GM23338 (cell line): ENCODE data around the gene SHC4. TPM values are rescaled to one million over a fixed set of nuclear protein-coding genes. Genes with fewer than 3 reads are reported as not detected.

ENCODE experiments used
- ATAC-seq: fragments of 200-7000 bp; cut with Tn5 transposase; 3 replicates; pipeline ENCODE4 v1.9.1; 2020
- DNase-seq: peaks from one replicate; pipeline ENCODE4 v3.0.0-alpha.2; 2015; ENCODE audit warnings: low spot score
- H2AFZ ChIP-seq: fragments of 200-600 bp; sonication (generic); 2 replicates; pipeline ENCODE4 v1.8.0; 2016; ENCODE audit warnings: antibody characterized with exemption, mild to moderate bottlenecking, moderate library complexity
- H3F3A ChIP-seq: fragments of 200-600 bp; sonication (generic); replicated peaks from 2 replicates; pipeline ENCODE4 v1.8.0; 2017; ENCODE audit warnings: antibody characterized with exemption, mixed run types, low read depth
- H3K27ac ChIP-seq: fragments of 200-600 bp; sonication (generic); 2 replicates; pipeline ENCODE4 v1.6.1; 2016; ENCODE audit warnings: low read depth
- H3K27me3 ChIP-seq: fragments of 200-600 bp; sonication (generic); 2 replicates; pipeline ENCODE4 v1.8.0; 2016; ENCODE audit warnings: mild to moderate bottlenecking, mixed run types, moderate library complexity; ENCODE audit not compliant: insufficient read depth
- H3K36me3 ChIP-seq: fragments of 200-600 bp; sonication (generic); 2 replicates; pipeline ENCODE4 v1.8.0; 2016; ENCODE audit warnings: mild to moderate bottlenecking; ENCODE audit not compliant: insufficient read depth
- H3K4me1 ChIP-seq: fragments of 200-600 bp; sonication (generic); 2 replicates; pipeline ENCODE4 v1.8.0; 2016; ENCODE audit warnings: mild to moderate bottlenecking, moderate library complexity; ENCODE audit not compliant: insufficient read depth
- H3K4me2 ChIP-seq: fragments of 200-600 bp; sonication (generic); 2 replicates; pipeline ENCODE4 v1.7.1; 2017; ENCODE audit warnings: mixed run types
- H3K4me3 ChIP-seq: fragments of 200-600 bp; sonication (generic); 2 replicates; pipeline ENCODE4 v1.6.1; 2016; ENCODE audit warnings: mixed run types
- H3K79me2 ChIP-seq: fragments of 200-600 bp; sonication (generic); replicated peaks from 2 replicates; pipeline ENCODE4 v1.8.0; 2017; ENCODE audit warnings: mild to moderate bottlenecking; ENCODE audit not compliant: insufficient read depth
- H3K9me2 ChIP-seq: fragments of 200-600 bp; sonication (generic); 2 replicates; pipeline ENCODE4 v1.8.0; 2017; ENCODE audit not compliant: insufficient read depth
- H4K20me1 ChIP-seq: fragments of 200-600 bp; sonication (generic); replicated peaks from 2 replicates; pipeline ENCODE4 v1.8.0; 2017; ENCODE audit warnings: mild to moderate bottlenecking; ENCODE audit not compliant: insufficient read depth
- H3K27ac Mint-ChIP-seq: 2 replicates; pipeline ENCODE4 v1.8.0; 2020; ENCODE audit warnings: inconsistent platforms, mild to moderate bottlenecking, moderate library complexity, mixed read lengths
- H3K27me3 Mint-ChIP-seq: 3 replicates; pipeline ENCODE4 v1.8.0; 2022; ENCODE audit warnings: low read depth, mild to moderate bottlenecking, moderate library complexity, mixed read lengths, inconsistent platforms; ENCODE audit not compliant: insufficient read depth, poor library complexity
- H3K36me3 Mint-ChIP-seq: 3 replicates; pipeline ENCODE4 v1.8.0; 2021; ENCODE audit warnings: low read depth, mild to moderate bottlenecking, inconsistent platforms, moderate library complexity, mixed read lengths
- H3K4me1 Mint-ChIP-seq: 3 replicates; pipeline ENCODE4 v1.8.0; 2020; ENCODE audit warnings: mild to moderate bottlenecking, inconsistent platforms, mixed read lengths
- H3K4me3 Mint-ChIP-seq: 3 replicates; pipeline ENCODE4 v1.8.0; 2021; ENCODE audit warnings: moderate library complexity, mild to moderate bottlenecking, inconsistent platforms, mixed read lengths
- H3K9me3 Mint-ChIP-seq: 3 replicates; pipeline ENCODE4 v1.8.0; 2020; ENCODE audit warnings: moderate library complexity, mild to moderate bottlenecking, inconsistent platforms, mixed read lengths
- CREB1 ChIP-seq: fragments of 250-450 bp; sonication (Bioruptor Pico); IDR thresholded peaks from 2 replicates; pipeline ENCODE4 v1.5.0; 2020; ENCODE audit warnings: low read depth, mild to moderate bottlenecking, moderate library complexity
- EZH2 ChIP-seq: fragments of 200-600 bp; sonication (generic); IDR thresholded peaks from one replicate; pipeline ENCODE4 v1.8.0; 2017; ENCODE audit warnings: antibody characterized with exemption, mild to moderate bottlenecking, low read depth; ENCODE audit not compliant: unreplicated experiment
- EZH2phosphoT487 ChIP-seq: fragments of 200-600 bp; sonication (generic); IDR thresholded peaks from one replicate; pipeline ENCODE4 v1.8.1; 2018; ENCODE audit warnings: antibody characterized with exemption; ENCODE audit not compliant: unreplicated experiment
- JUNB ChIP-seq: IDR thresholded peaks from one replicate; pipeline ENCODE4 v1.6.1; 2016; ENCODE audit warnings: antibody characterized with exemption; ENCODE audit not compliant: unreplicated experiment
- NANOG ChIP-seq: IDR thresholded peaks from 2 replicates; pipeline ENCODE4 v1.6.1; 2016; ENCODE audit warnings: antibody characterized with exemption, borderline replicate concordance
- POLR2AphosphoS5 ChIP-seq: IDR thresholded peaks from 2 replicates; pipeline ENCODE4 v1.6.1; 2016; ENCODE audit warnings: antibody characterized with exemption, low read depth
- STAT1 ChIP-seq: IDR thresholded peaks from one replicate; pipeline ENCODE4 v1.6.1; 2016; ENCODE audit warnings: antibody characterized with exemption; ENCODE audit not compliant: unreplicated experiment
- ZNF114 ChIP-seq: fragments of 250-450 bp; sonication (Bioruptor Pico); IDR thresholded peaks from 2 replicates; pipeline ENCODE4 v1.5.0; 2020; ENCODE audit warnings: mild to moderate bottlenecking, moderate library complexity
- ZNF331 ChIP-seq: fragments of 250-450 bp; sonication (Bioruptor Pico); IDR thresholded peaks from 2 replicates; pipeline ENCODE4 v1.5.0; 2020; ENCODE audit warnings: low read depth, mild to moderate bottlenecking, moderate library complexity
- polyA plus RNA-seq: library from polyadenylated mRNA; unstranded; fragments of >200 nt; fragmentation: Nextera tagmentation; extraction: Ambion mirVana; gene quantifications from 2 replicates; pipeline ENCODE4 v1.2.1, GENCODE V29; 2016
- total RNA-seq: library from RNA; depleted of rRNA; stranded (reverse); fragments of >200 nt; shearing (Covaris generic); gene quantifications from 2 replicates; pipeline ENCODE4 v1.2.3, GENCODE V29; 2014
- TF ChIP-seq, protein P1 (sequence below): IDR thresholded peaks from 2 replicates; pipeline ENCODE4 v1.6.1; 2016; ENCODE audit warnings: antibody characterized with exemption
- TF ChIP-seq, protein P2 (sequence below): fragments of 250-450 bp; sonication (Bioruptor Pico); IDR thresholded peaks from 2 replicates; pipeline ENCODE4 v1.5.0; 2020; ENCODE audit warnings: mild to moderate bottlenecking, moderate library complexity
- TF ChIP-seq, protein P3 (sequence below): IDR thresholded peaks from one replicate; pipeline ENCODE4 v1.6.1; 2018; ENCODE audit warnings: antibody characterized with exemption; ENCODE audit not compliant: unreplicated experiment
- TF ChIP-seq, protein P4 (sequence below), 2 experiments: fragments of 200-600 bp in 1 of 2; sonication (generic) in 1 of 2; conservative IDR thresholded peaks; 2 replicates each; pipeline versions ENCODE4 v1.5.1 to v1.6.1; 2016 to 2017; ENCODE audit warnings: antibody characterized with exemption in 2 of 2, low read depth in 2 of 2, mild to moderate bottlenecking in 2 of 2, moderate library complexity in 1 of 2

The SHC4 gene
- total and polyA plus RNA-seq, 2 experiments from 2014 or later, result 0.21 to 0.32 TPM

DNA sequence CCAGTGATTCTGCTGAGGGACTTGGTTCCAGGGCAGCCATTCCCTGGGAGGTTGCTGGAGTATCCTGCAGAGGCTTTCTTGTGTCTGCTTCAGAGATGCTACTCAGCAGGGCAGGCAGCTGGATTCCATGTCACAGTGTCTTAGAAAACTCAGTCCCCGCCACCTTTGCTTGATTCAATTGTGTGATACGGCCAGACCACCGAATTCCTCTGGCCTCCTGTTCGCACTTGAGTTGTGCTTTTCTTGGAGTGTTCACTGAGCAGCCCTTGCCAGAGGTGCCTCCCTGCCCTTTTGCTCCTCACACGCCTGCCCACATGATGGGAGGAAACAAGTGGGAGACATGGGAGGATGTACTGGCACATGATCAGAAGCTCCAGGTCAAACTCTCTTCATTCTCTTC is 19.6 kb upstream of the SHC4 start:
- Histone ChIP-seq H2AFZ (no peak overlapping the region), H3K4me3 (no peak overlapping the region), H3K27ac (no peak overlapping the region), H3K79me2 (no peaks in the 10 kb centered on the region), H3K4me2 (no peak overlapping the region), H3K27me3 (no peaks in the 10 kb centered on the region), H4K20me1 (no peaks in the 10 kb centered on the region), H3K9me2 (no peaks in the 10 kb centered on the region), H3K4me1 (peaks cover 14% of the 10 kb centered on the region), H3F3A (no peaks in the 10 kb centered on the region), H3K36me3 (no peaks in the 10 kb centered on the region)
- H3K4me1 Mint-ChIP-seq, result peaks cover 15% of the 10 kb centered on the region
- H3K36me3 Mint-ChIP-seq, result no peaks in the 10 kb centered on the region
- no peak overlapping the region for H3K4me3 Mint-ChIP-seq
- H3K27me3 Mint-ChIP-seq, result no peaks in the 10 kb centered on the region
- ATAC-seq, result no peak
- DNase-seq, result no peak
- no peak overlapping the region for H3K27ac Mint-ChIP-seq
- no peaks in the 10 kb centered on the region for H3K9me3 Mint-ChIP-seq
- TF ChIP-seq JUNB (no peak), POLR2AphosphoS5 (no peak), STAT1 (no peak), EZH2phosphoT487 (no peak), ZNF114 (CRISPR knock-in tag) (no peak), ZNF331 (CRISPR knock-in tag) (no peak), EZH2 (no peak), CREB1 (CRISPR knock-in tag) (no peak), NANOG (no peak)
- TF ChIP-seq, protein P1, sequence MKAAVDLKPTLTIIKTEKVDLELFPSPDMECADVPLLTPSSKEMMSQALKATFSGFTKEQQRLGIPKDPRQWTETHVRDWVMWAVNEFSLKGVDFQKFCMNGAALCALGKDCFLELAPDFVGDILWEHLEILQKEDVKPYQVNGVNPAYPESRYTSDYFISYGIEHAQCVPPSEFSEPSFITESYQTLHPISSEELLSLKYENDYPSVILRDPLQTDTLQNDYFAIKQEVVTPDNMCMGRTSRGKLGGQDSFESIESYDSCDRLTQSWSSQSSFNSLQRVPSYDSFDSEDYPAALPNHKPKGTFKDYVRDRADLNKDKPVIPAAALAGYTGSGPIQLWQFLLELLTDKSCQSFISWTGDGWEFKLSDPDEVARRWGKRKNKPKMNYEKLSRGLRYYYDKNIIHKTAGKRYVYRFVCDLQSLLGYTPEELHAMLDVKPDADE, result no peak
- TF ChIP-seq, protein P2, sequence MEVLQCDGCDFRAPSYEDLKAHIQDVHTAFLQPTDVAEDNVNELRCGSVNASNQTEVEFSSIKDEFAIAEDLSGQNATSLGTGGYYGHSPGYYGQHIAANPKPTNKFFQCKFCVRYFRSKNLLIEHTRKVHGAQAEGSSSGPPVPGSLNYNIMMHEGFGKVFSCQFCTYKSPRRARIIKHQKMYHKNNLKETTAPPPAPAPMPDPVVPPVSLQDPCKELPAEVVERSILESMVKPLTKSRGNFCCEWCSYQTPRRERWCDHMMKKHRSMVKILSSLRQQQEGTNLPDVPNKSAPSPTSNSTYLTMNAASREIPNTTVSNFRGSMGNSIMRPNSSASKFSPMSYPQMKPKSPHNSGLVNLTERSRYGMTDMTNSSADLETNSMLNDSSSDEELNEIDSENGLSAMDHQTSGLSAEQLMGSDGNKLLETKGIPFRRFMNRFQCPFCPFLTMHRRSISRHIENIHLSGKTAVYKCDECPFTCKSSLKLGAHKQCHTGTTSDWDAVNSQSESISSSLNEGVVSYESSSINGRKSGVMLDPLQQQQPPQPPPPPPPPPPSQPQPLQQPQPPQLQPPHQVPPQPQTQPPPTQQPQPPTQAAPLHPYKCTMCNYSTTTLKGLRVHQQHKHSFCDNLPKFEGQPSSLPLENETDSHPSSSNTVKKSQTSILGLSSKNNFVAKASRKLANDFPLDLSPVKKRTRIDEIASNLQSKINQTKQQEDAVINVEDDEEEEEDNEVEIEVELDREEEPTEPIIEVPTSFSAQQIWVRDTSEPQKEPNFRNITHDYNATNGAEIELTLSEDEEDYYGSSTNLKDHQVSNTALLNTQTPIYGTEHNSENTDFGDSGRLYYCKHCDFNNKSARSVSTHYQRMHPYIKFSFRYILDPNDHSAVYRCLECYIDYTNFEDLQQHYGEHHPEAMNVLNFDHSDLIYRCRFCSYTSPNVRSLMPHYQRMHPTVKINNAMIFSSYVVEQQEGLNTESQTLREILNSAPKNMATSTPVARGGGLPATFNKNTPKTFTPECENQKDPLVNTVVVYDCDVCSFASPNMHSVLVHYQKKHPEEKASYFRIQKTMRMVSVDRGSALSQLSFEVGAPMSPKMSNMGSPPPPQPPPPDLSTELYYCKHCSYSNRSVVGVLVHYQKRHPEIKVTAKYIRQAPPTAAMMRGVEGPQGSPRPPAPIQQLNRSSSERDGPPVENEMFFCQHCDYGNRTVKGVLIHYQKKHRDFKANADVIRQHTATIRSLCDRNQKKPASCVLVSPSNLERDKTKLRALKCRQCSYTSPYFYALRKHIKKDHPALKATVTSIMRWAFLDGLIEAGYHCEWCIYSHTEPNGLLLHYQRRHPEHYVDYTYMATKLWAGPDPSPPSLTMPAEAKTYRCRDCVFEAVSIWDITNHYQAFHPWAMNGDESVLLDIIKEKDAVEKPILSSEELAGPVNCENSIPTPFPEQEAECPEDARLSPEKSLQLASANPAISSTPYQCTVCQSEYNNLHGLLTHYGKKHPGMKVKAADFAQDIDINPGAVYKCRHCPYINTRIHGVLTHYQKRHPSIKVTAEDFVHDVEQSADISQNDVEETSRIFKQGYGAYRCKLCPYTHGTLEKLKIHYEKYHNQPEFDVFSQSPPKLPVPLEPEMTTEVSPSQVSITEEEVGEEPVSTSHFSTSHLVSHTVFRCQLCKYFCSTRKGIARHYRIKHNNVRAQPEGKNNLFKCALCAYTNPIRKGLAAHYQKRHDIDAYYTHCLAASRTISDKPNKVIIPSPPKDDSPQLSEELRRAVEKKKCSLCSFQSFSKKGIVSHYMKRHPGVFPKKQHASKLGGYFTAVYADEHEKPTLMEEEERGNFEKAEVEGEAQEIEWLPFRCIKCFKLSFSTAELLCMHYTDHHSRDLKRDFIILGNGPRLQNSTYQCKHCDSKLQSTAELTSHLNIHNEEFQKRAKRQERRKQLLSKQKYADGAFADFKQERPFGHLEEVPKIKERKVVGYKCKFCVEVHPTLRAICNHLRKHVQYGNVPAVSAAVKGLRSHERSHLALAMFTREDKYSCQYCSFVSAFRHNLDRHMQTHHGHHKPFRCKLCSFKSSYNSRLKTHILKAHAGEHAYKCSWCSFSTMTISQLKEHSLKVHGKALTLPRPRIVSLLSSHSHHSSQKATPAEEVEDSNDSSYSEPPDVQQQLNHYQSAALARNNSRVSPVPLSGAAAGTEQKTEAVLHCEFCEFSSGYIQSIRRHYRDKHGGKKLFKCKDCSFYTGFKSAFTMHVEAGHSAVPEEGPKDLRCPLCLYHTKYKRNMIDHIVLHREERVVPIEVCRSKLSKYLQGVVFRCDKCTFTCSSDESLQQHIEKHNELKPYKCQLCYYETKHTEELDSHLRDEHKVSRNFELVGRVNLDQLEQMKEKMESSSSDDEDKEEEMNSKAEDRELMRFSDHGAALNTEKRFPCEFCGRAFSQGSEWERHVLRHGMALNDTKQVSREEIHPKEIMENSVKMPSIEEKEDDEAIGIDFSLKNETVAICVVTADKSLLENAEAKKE (CRISPR knock-in tag), result no peak
- TF ChIP-seq, protein P3, sequence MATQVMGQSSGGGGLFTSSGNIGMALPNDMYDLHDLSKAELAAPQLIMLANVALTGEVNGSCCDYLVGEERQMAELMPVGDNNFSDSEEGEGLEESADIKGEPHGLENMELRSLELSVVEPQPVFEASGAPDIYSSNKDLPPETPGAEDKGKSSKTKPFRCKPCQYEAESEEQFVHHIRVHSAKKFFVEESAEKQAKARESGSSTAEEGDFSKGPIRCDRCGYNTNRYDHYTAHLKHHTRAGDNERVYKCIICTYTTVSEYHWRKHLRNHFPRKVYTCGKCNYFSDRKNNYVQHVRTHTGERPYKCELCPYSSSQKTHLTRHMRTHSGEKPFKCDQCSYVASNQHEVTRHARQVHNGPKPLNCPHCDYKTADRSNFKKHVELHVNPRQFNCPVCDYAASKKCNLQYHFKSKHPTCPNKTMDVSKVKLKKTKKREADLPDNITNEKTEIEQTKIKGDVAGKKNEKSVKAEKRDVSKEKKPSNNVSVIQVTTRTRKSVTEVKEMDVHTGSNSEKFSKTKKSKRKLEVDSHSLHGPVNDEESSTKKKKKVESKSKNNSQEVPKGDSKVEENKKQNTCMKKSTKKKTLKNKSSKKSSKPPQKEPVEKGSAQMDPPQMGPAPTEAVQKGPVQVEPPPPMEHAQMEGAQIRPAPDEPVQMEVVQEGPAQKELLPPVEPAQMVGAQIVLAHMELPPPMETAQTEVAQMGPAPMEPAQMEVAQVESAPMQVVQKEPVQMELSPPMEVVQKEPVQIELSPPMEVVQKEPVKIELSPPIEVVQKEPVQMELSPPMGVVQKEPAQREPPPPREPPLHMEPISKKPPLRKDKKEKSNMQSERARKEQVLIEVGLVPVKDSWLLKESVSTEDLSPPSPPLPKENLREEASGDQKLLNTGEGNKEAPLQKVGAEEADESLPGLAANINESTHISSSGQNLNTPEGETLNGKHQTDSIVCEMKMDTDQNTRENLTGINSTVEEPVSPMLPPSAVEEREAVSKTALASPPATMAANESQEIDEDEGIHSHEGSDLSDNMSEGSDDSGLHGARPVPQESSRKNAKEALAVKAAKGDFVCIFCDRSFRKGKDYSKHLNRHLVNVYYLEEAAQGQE, result no peak
- TF ChIP-seq, protein P4, sequence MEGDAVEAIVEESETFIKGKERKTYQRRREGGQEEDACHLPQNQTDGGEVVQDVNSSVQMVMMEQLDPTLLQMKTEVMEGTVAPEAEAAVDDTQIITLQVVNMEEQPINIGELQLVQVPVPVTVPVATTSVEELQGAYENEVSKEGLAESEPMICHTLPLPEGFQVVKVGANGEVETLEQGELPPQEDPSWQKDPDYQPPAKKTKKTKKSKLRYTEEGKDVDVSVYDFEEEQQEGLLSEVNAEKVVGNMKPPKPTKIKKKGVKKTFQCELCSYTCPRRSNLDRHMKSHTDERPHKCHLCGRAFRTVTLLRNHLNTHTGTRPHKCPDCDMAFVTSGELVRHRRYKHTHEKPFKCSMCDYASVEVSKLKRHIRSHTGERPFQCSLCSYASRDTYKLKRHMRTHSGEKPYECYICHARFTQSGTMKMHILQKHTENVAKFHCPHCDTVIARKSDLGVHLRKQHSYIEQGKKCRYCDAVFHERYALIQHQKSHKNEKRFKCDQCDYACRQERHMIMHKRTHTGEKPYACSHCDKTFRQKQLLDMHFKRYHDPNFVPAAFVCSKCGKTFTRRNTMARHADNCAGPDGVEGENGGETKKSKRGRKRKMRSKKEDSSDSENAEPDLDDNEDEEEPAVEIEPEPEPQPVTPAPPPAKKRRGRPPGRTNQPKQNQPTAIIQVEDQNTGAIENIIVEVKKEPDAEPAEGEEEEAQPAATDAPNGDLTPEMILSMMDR (conservative IDR thresholded peaks at IDR 0.05; ENCODE audit: low read depth in 2 of 2), result no peak
